ENCODE results near the gene CDK4.

Gene CDK4

DNA sequence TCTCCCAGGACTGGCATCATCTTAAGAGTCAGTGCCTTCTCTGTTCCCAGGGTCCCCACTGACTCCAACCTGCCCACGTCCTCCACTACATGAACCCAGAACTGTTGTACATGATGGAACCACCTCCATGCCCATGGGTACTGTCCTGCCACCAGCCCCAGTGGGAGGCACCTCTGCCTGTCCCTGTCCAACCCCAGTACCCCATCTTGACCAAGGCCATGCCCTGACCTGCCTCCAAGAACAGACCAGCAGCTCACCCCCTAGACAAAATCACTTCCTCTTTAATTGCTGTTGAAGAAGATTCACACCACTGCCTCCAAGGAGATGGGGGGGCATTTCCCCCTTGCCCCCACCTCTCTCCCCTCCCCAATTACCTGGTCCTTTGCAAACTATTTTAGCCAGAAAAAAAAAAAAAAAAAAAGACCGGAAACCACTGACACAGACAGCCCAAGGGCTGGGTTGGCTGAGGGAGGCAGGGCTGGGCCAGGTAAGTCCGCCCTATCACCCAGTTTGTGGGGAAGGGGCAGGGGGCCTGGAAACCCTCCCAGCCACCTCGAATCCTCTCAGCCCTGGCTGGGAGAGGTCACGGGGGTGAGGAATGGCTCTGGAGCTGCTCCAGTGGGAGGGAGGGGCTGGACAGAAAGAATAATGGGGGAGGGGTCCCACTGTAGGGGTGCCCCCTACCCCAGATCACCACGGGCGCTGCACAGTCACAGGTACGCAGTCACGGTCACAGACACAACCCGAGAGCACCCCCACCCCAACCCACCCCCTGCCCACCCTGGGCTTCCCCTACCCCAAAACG lies 27.0 kb downstream of the CDK4 start:
- TF ChIP-seq, protein P1, sequence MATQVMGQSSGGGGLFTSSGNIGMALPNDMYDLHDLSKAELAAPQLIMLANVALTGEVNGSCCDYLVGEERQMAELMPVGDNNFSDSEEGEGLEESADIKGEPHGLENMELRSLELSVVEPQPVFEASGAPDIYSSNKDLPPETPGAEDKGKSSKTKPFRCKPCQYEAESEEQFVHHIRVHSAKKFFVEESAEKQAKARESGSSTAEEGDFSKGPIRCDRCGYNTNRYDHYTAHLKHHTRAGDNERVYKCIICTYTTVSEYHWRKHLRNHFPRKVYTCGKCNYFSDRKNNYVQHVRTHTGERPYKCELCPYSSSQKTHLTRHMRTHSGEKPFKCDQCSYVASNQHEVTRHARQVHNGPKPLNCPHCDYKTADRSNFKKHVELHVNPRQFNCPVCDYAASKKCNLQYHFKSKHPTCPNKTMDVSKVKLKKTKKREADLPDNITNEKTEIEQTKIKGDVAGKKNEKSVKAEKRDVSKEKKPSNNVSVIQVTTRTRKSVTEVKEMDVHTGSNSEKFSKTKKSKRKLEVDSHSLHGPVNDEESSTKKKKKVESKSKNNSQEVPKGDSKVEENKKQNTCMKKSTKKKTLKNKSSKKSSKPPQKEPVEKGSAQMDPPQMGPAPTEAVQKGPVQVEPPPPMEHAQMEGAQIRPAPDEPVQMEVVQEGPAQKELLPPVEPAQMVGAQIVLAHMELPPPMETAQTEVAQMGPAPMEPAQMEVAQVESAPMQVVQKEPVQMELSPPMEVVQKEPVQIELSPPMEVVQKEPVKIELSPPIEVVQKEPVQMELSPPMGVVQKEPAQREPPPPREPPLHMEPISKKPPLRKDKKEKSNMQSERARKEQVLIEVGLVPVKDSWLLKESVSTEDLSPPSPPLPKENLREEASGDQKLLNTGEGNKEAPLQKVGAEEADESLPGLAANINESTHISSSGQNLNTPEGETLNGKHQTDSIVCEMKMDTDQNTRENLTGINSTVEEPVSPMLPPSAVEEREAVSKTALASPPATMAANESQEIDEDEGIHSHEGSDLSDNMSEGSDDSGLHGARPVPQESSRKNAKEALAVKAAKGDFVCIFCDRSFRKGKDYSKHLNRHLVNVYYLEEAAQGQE (IDR thresholded peaks at IDR 0.05; ENCODE audit: insufficient read depth in 1 of 2, low read depth in 2 of 2, low read length in 2 of 2): no peak
- TF ChIP-seq TAF1 (IDR thresholded peaks at IDR 0.05; ENCODE audit: borderline replicate concordance, insufficient read depth, low read length) (no peak), SIN3A (IDR thresholded peaks at IDR 0.05; ENCODE audit: borderline replicate concordance, insufficient read depth, low read length) (no peak), FOXP2 (optimal IDR thresholded peaks at IDR 0.05; ENCODE audit: borderline replicate concordance, extremely low read depth, extremely low read length, insufficient read depth) (no peak), POLR2AphosphoS5 (IDR thresholded peaks at IDR 0.05; ENCODE audit: low read depth, low read length) (no peak)

DNA sequence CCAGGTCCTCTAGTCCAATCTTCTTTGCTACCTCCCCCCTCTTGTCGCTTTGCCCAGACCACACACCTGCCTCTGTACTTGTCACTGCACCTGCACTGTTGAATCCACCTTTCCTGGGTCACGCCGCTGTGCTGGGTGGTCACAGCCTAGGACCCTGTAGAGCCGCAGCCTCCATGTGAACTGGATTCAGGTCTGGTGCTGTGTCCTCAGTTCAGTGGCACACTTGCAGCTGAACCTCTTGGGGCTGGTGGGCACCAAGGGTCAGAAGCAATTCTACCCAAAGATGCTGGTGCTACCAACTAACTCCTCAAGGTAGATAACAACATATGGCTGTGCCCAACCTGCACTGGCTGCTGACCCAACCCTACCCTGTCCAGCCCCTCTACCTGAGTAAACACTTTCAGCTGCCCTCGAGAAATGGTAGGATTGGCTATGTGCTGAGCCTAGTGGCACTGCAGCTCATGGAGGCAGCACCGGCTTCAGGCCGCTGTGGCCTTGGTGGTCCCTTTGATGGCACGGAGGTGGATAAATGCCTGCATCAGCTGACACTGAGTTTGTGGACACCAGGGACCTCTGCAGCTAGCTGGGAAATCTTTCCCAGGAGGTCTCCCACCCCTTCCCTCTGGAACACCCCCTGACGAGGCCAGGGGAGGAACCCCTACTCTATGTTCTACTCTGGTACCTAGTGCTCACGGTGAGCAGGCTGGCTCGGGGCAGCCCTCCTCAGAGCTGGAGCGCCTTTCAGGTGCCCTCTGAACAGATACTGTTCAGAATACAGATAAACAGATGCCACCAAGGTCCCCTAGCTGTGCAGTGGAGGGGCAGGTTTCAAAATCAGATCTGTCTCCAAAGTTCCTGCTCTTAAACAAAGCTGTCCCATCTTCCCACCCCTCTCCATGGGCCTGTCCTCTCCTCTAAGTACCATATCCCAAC lies 27.8 kb downstream of the CDK4 start:
- TF ChIP-seq SIN3A (IDR thresholded peaks at IDR 0.05; ENCODE audit: borderline replicate concordance, insufficient read depth, low read length): no peak
- TF ChIP-seq FOXP2 (optimal IDR thresholded peaks at IDR 0.05; ENCODE audit: borderline replicate concordance, extremely low read depth, extremely low read length, insufficient read depth): no peak
- TF ChIP-seq POLR2AphosphoS5 (IDR thresholded peaks at IDR 0.05; ENCODE audit: low read depth, low read length): no peak
- TF ChIP-seq, protein P1 (IDR thresholded peaks at IDR 0.05; ENCODE audit: insufficient read depth in 1 of 2, low read depth in 2 of 2, low read length in 2 of 2): no peak
- no peak for TF ChIP-seq TAF1 (IDR thresholded peaks at IDR 0.05; ENCODE audit: borderline replicate concordance, insufficient read depth, low read length)

DNA sequence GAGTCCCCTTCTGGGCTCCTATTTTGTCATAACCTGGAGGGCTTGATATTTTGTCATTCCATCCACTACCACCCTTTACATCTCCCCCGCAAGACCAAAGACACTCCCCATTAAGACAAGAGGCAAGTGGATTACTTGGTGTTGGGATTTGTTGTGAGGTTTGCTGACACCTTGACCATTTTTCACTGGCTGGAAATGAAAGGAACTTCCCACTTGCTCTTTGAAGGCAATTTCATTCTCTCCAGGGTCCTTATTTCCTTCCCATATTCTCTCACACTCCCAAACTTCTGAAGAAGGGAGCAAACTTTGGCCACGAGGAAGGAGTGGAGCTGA lies 28.5 kb downstream of the CDK4 start:
- TF ChIP-seq TAF1 (IDR thresholded peaks at IDR 0.05; ENCODE audit: borderline replicate concordance, insufficient read depth, low read length) (no peak), POLR2AphosphoS5 (IDR thresholded peaks at IDR 0.05; ENCODE audit: low read depth, low read length) (no peak), FOXP2 (optimal IDR thresholded peaks at IDR 0.05; ENCODE audit: borderline replicate concordance, extremely low read depth, extremely low read length, insufficient read depth) (no peak), SIN3A (IDR thresholded peaks at IDR 0.05; ENCODE audit: borderline replicate concordance, insufficient read depth, low read length) (no peak)
- TF ChIP-seq, protein P1 (IDR thresholded peaks at IDR 0.05; ENCODE audit: insufficient read depth in 1 of 2, low read depth in 2 of 2, low read length in 2 of 2): no peak

DNA sequence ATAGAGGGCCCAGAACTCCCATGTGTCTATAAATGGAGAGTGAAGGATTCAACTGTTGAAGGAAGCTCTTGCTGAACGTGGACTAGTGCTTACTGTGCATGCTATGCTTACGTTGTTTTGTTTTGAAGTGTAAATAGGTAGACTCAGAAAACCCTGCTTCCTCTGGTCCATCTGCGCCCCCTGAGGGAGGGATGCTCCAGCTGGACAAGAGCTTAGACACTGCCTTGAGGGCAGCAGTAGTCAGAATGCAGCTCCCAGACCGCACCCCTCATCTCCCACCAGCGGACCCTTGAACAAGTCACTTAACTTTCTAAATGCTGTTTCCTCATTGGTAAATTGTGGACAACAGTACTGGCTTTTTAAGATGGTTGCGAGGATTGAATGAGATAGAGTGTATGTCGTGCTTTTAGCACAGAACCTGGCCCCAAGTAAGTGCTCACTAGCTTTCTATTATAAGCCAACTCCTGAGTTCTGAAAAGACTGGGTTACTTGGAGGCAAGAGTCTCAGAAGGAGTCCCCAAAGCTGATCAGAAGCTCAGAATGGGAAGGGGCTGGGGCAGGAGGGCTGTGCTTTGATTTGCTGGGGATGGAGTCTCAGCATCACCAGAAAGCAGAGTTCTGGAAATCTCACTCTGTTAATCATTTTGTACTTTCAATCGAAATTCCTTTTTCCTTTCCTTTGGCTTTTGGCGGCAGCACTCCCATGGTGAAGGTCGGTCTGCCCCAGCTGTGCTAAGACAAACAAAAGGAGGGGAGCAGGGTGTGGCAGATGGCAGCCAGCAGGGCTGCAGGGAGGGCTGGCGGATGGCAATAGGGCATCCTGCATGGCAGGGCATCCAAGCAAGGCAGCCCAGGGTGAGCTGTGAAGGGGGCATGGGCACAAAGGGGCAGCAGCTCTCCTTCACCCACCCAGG lies 29.1 kb downstream of the CDK4 start:
- TF ChIP-seq POLR2AphosphoS5 (IDR thresholded peaks at IDR 0.05; ENCODE audit: low read depth, low read length) (no peak), SIN3A (IDR thresholded peaks at IDR 0.05; ENCODE audit: borderline replicate concordance, insufficient read depth, low read length) (no peak), TAF1 (IDR thresholded peaks at IDR 0.05; ENCODE audit: borderline replicate concordance, insufficient read depth, low read length) (no peak), FOXP2 (optimal IDR thresholded peaks at IDR 0.05; ENCODE audit: borderline replicate concordance, extremely low read depth, extremely low read length, insufficient read depth) (no peak)
- TF ChIP-seq, protein P1 (IDR thresholded peaks at IDR 0.05; ENCODE audit: insufficient read depth in 1 of 2, low read depth in 2 of 2, low read length in 2 of 2): no peak

Measured in PFSK-1 (cell line).